ENCODE results near the gene GPRC5A.
A peak's percentile ranks its signal among the peaks of the same experiment; 100 is the strongest.
"Not testable (repeated sequence)": the region's sequence is repeated elsewhere in the genome, so short reads cannot be mapped to it uniquely, and the experiment has no call there.

GPRC5A gene

GRCh38 chr12:12891080-12891880 is at the start of gene GPRC5A:
Gene GPRC5A (plus strand): TSS chr12:12891562. CDS start chr12:12908250, 16,688 bp downstream.
- peak; percentile 70 for DNase-seq

- no peak for DNase-seq
Measured at GRCh38 chr12:12845794-12846243, 45.5 kb upstream of the GPRC5A start.

GRCh38 chr12:12846780-12847179 is 44.6 kb upstream of the GPRC5A start:
- DNase-seq = not testable (repeated sequence)

- no peak for DNase-seq
Measured at GRCh38 chr12:12853435-12853834, 37.9 kb upstream of the GPRC5A start.

- DNase-seq = no peak
Measured at GRCh38 chr12:12859690-12860089, 31.7 kb upstream of the GPRC5A start.

GRCh38 chr12:12864243-12864642 is 27.1 kb upstream of the GPRC5A start:
- no peak for DNase-seq

GRCh38 chr12:12868477-12869235 is 22.7 kb upstream of the GPRC5A start:
- no peak for DNase-seq

- no peak for DNase-seq
Measured at GRCh38 chr12:12870465-12870864, 20.9 kb upstream of the GPRC5A start.

- no peak for DNase-seq
Measured at GRCh38 chr12:12871587-12872138, 19.7 kb upstream of the GPRC5A start.

GRCh38 chr12:12872139-12872933 is 19.0 kb upstream of the GPRC5A start:
- no peak for DNase-seq

GRCh38 chr12:12872934-12873275 is 18.5 kb upstream of the GPRC5A start:
- DNase-seq = no peak

- DNase-seq = peak; percentile 32
Measured at GRCh38 chr12:12874029-12874428, 17.3 kb upstream of the GPRC5A start.

- DNase-seq = not testable (repeated sequence)
Measured at GRCh38 chr12:12875301-12875700, 16.1 kb upstream of the GPRC5A start.

- peak; percentile 10 for DNase-seq
Measured at GRCh38 chr12:12877153-12877768, 14.1 kb upstream of the GPRC5A start.

GRCh38 chr12:12877781-12878455 is 13.4 kb upstream of the GPRC5A start:
- DNase-seq = no peak

- DNase-seq = peak; percentile 26
Measured at GRCh38 chr12:12880537-12880936, 10.8 kb upstream of the GPRC5A start.

GRCh38 chr12:12881151-12881909 is 10.0 kb upstream of the GPRC5A start:
- DNase-seq = peak; percentile 49

GRCh38 chr12:12882288-12882687 is 9.1 kb upstream of the GPRC5A start:
- DNase-seq = no peak

GRCh38 chr12:12883369-12884001 is 7.9 kb upstream of the GPRC5A start:
- peak; percentile 22 for DNase-seq

GRCh38 chr12:12885096-12885792 is 6.1 kb upstream of the GPRC5A start:
- no peak for DNase-seq

All from hematopoietic multipotent progenitor cell treated with erythropoietin and hydrocortisone succinate and interleukin-3 and kit ligand, for 4 days (in vitro differentiated cells).